H1 (cell line): ENCODE data around the gene TRIM44. TPM values are rescaled to one million over a fixed set of nuclear protein-coding genes. Genes with fewer than 3 reads are reported as not detected.

Source experiments
- RNF2 ChIP-seq: fragments of 200-900, 300-1000 bp; sonication (generic); IDR thresholded peaks from 2 replicates; pipeline ENCODE4 v1.7.1; 2016; ENCODE audit warnings: borderline replicate concordance, low read depth, mild to moderate bottlenecking, antibody characterized with exemption, low read length; ENCODE audit not compliant: poor library complexity, severe bottlenecking; ENCODE audit errors: missing control alignments
- polyA plus RNA-seq, 7 experiments: library from polyadenylated mRNA; depleted of rRNA in 3 of 7; stranded (reverse) in 5 of 7; unstranded in 2 of 7; fragments of >200 nt in 5 of 7; fragments of 200-250 nt in 2 of 7; gene quantifications; 1 replicate in 5 of 7; 2 replicates in 1 of 7; 4 replicates in 1 of 7; pipeline versions ENCODE4 v1.2.1 to v1.2.3, GENCODE V29; 2011 to 2013; ENCODE audit warnings: missing spikeins in 2 of 7, mixed read lengths in 2 of 7
- total RNA-seq: library from RNA; stranded (reverse); fragmentation: NEBNext Ultra II Directional; extraction: Animal tissue kit (Norgen Biotek cat#: 25700); gene quantifications from 2 replicates; pipeline ENCODE4 v1.2.1, GENCODE V29; 2021

TRIM44 gene
- total and polyA plus RNA-seq, 2 of the 8 experiments (the other 6 are each of a cell fraction or from before 2014, with no cell fraction given) = 13.9 to 34.4 TPM

- no peak for TF ChIP-seq RNF2
Observed at GRCh38 chr11:35683728-35684339, 21.3 kb downstream of the TRIM44 start (continued).
